Measurements from ENCODE around the gene SREK1IP1.
"Not testable (repeated sequence)": the region's sequence is repeated elsewhere in the genome, so short reads cannot be mapped to it uniquely, and the experiment has no call there.

SREK1IP1 gene

GRCh38 chr5:64763948-64764503 is 4.5 kb downstream of the SREK1IP1 start:
- DNase-seq: no peak

GRCh38 chr5:64759960-64760660 is 8.4 kb downstream of the SREK1IP1 start:
- no peak for DNase-seq

GRCh38 chr5:64758901-64759300 is 9.6 kb downstream of the SREK1IP1 start:
- no peak for DNase-seq

- no peak for DNase-seq
Observed at GRCh38 chr5:64754066-64754465, 14.4 kb downstream of the SREK1IP1 start.

- no peak for DNase-seq
Observed at GRCh38 chr5:64749385-64749784, 19.1 kb downstream of the SREK1IP1 start.

GRCh38 chr5:64746446-64746845 is 22.0 kb downstream of the SREK1IP1 start:
- no peak for DNase-seq

GRCh38 chr5:64744914-64745313 is 23.6 kb downstream of the SREK1IP1 start:
- DNase-seq: no peak

GRCh38 chr5:64742821-64743220 is 25.7 kb downstream of the SREK1IP1 start:
- DNase-seq: no peak

GRCh38 chr5:64742411-64742810 is 26.1 kb downstream of the SREK1IP1 start:
- no peak for DNase-seq

- no peak for DNase-seq
Observed at GRCh38 chr5:64727150-64727549, 41.3 kb downstream of the SREK1IP1 start.

- no peak for DNase-seq
Observed at GRCh38 chr5:64722588-64722987, 45.9 kb downstream of the SREK1IP1 start.

GRCh38 chr5:64714495-64714894 is 54.0 kb downstream of the SREK1IP1 start:
- DNase-seq: not testable (repeated sequence)

- DNase-seq: no peak
Observed at GRCh38 chr5:64707191-64707590, 61.3 kb downstream of the SREK1IP1 start.

GRCh38 chr5:64706074-64706473 is 62.4 kb downstream of the SREK1IP1 start:
- not testable (repeated sequence) for DNase-seq

- no peak for DNase-seq
Observed at GRCh38 chr5:64700765-64701164, 67.7 kb downstream of the SREK1IP1 start.

- not testable (repeated sequence) for DNase-seq
Observed at GRCh38 chr5:64696414-64696813, 72.1 kb downstream of the SREK1IP1 start.

GRCh38 chr5:64693636-64694035 is 74.9 kb downstream of the SREK1IP1 start:
- DNase-seq: no peak

GRCh38 chr5:64691291-64691690 is 77.2 kb downstream of the SREK1IP1 start:
- DNase-seq: no peak

- DNase-seq: no peak
Observed at GRCh38 chr5:64690417-64691151, 77.9 kb downstream of the SREK1IP1 start, which contains the start of gene SHISAL2B. Gene SHISAL2B, plus strand, starts transcription at chr5:64690503. Its CDS starts 121 bp downstream, at chr5:64690624.

- DNase-seq: no peak
Observed at GRCh38 chr5:64690104-64690416, 78.4 kb downstream of the SREK1IP1 start.

GRCh38 chr5:64688965-64689364 is 79.5 kb downstream of the SREK1IP1 start:
- no peak for DNase-seq

GRCh38 chr5:64688391-64688790 is 80.1 kb downstream of the SREK1IP1 start:
- DNase-seq: no peak

- no peak for DNase-seq
Observed at GRCh38 chr5:64685866-64686265, 82.6 kb downstream of the SREK1IP1 start.

- no peak for DNase-seq
Observed at GRCh38 chr5:64682608-64683007, 85.9 kb downstream of the SREK1IP1 start.

All from SHP77 (cell line).